ENCODE measurements around the gene HTRA3. TPM values are rescaled to one million over a fixed set of nuclear protein-coding genes. Genes with fewer than 3 reads are reported as not detected.

HTRA3 gene
- total and polyA plus RNA-seq, 2 of the 8 experiments (the other 6 are each of a cell fraction or from before 2014, with no cell fraction given), result 3.2 to 5.8 TPM

DNA sequence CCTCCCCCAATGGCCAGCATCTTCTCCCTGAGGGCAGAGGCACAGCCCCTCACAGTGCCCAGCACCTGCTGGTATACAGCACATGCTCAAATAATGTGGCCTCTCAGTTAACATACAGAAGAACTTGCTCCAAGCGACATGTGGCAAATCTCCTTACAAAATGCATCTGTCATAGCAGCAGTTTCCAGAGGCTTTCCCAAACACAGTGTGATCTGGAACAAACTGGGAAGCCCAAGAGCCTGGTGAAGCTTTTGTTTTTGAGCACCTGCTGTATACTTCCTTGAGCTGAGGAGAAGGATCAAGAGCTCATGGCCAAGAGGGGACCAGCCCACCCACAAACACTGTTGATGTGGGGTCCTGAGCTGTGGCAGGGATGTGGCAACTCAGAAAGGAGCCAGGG lies 34.8 kb upstream of the HTRA3 start:
- WGBS, 2 experiments (ENCODE audit: extremely low coverage in 1 of 2, insufficient coverage in 1 of 2, insufficient read length in 1 of 2, insufficient replicate concordance in 2 of 2, low coverage in 1 of 2, low lambda C conversion rate in 2 of 2, missing lambda C conversion rate in 1 of 2), result 58% methylated on average over 1 of the region's 1 CpG; no CpG with 5 or more reads in 1 of the 2 experiments

More for the DNA sequence above, 34.8 kb upstream of the HTRA3 start:
- H3K79me1 ChIP-seq (ENCODE audit: low read depth, low read length), result peaks cover 3% of the 10 kb centered on the region; the same call in 1 of the 2 replicates
- H3K4me1 ChIP-seq (replicated peaks in 1 of 4; ENCODE audit: control insufficient read depth in 3 of 4, insufficient read depth in 4 of 4, low read length in 3 of 4), result peaks cover 0 to 6% (median 2%) of the 10 kb centered on the region in 4 experiments; a peak in 5 of 7 replicates
- H3K56ac ChIP-seq (replicated peaks; ENCODE audit: insufficient read length, low read depth, low read length), result no peak overlapping the region
- H2BK15ac ChIP-seq (ENCODE audit: low read length), result no peak overlapping the region
- ChIA-PET POLR2A (ENCODE audit: partially characterized antibody) (no interaction called here), CTCF (ENCODE audit: partially characterized antibody) (interaction anchor here (1.2 to 5.1 kb wide), 4 partner anchors 8 to 58 kb away, joined by 4 to 68 read pairs (median 16); no protein-coding TSS in a partner anchor)
- no peak overlapping the region for H4K8ac ChIP-seq (ENCODE audit: extremely low read depth, insufficient read depth, low read length)
- no peaks in the 10 kb centered on the region; a peak in 1 of 4 replicates for H3K9me3 ChIP-seq (ENCODE audit: insufficient read depth in 2 of 2, low read depth in 1 of 2, low read length in 1 of 2)
- no peak overlapping the region for H4K5ac ChIP-seq (ENCODE audit: insufficient read length, low read depth, low read length)
- no peak overlapping the region for H3K9ac ChIP-seq (replicated peaks in 1 of 4; ENCODE audit: extremely low read depth in 1 of 4, low read depth in 3 of 4, low read length in 3 of 4)
- no peak overlapping the region for H3K18ac ChIP-seq (ENCODE audit: extremely low read depth, low read length)
- H3K14ac ChIP-seq (ENCODE audit: insufficient read length), result no peak overlapping the region
- H2AFZ ChIP-seq (ENCODE audit: low read length), result no peak overlapping the region
- FAIRE-seq (no peak), DNase-seq (ENCODE audit: low read depth in 1 of 2, low spot score in 2 of 2) (no peak)
- H3K23ac ChIP-seq (ENCODE audit: insufficient read length), result no peak overlapping the region
- peaks cover 10% of the 10 kb centered on the region; the same call in 1 of the 2 replicates for H3K23me2 ChIP-seq (ENCODE audit: low read depth, low read length)
- no peak overlapping the region for H2BK20ac ChIP-seq (ENCODE audit: low read length)
- H2BK5ac ChIP-seq (ENCODE audit: low read depth, low read length), result no peak overlapping the region
- H3K4me2 ChIP-seq (ENCODE audit: insufficient read depth in 1 of 2, low read depth in 2 of 2, low read length in 2 of 2), result no peak overlapping the region
- TF ChIP-seq CHD1 (IDR thresholded peaks at IDR 0.05; ENCODE audit: low read depth, low read length) (no peak), NRF1 (IDR thresholded peaks at IDR 0.05; ENCODE audit: low read depth, low read length) (no peak), RXRA (IDR thresholded peaks at IDR 0.05; ENCODE audit: insufficient read depth, low read depth, low read length) (no peak), BRCA1 (IDR thresholded peaks at IDR 0.05; ENCODE audit: low read depth, low read length) (no peak), ZNF274 (IDR thresholded peaks at IDR 0.05; ENCODE audit: borderline replicate concordance, extremely low read depth, low read length) (no peak), CBX8 (IDR thresholded peaks at IDR 0.05; ENCODE audit: borderline replicate concordance, low read depth, low read length) (no peak), SRF (IDR thresholded peaks at IDR 0.05; ENCODE audit: low read depth, low read length) (no peak), BCL11A (IDR thresholded peaks at IDR 0.05; ENCODE audit: low read depth in 2 of 2, low read length in 2 of 2) (no peak)
- TF ChIP-seq, protein P1, sequence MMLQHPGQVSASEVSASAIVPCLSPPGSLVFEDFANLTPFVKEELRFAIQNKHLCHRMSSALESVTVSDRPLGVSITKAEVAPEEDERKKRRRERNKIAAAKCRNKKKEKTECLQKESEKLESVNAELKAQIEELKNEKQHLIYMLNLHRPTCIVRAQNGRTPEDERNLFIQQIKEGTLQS (IDR thresholded peaks at IDR 0.05; ENCODE audit: insufficient read depth, low read depth, low read length), result no peak
- no peak overlapping the region for H2BK12ac ChIP-seq (ENCODE audit: low read depth, low read length)
- H2BK120ac ChIP-seq (replicated peaks; ENCODE audit: low read depth, low read length), result no peak overlapping the region
- H3K27me3 ChIP-seq (replicated peaks in 1 of 4; ENCODE audit: control insufficient read depth in 3 of 4, extremely low read depth in 1 of 4, insufficient read depth in 3 of 4, low read length in 3 of 4), result no peaks in the 10 kb centered on the region
- no peak overlapping the region for H3K4me3 ChIP-seq (ENCODE audit: extremely low read depth in 1 of 4, insufficient read depth in 2 of 4, low read depth in 3 of 4, low read length in 4 of 4)
- H3K36me3 ChIP-seq (ENCODE audit: control insufficient read depth in 2 of 4, insufficient read depth in 4 of 4, low read length in 3 of 4), result no peaks in the 10 kb centered on the region; a peak in 1 of 8 replicates
- no peak overlapping the region for H3K27ac ChIP-seq (ENCODE audit: low read depth, low read length)
- H4K91ac ChIP-seq (replicated peaks; ENCODE audit: insufficient read length, low read length), result no peak overlapping the region
- H4K20me1 ChIP-seq (replicated peaks in 1 of 2; ENCODE audit: control insufficient read depth in 1 of 2, insufficient read depth in 2 of 2, low read length in 2 of 2), result peaks cover 0 to 12% of the 10 kb centered on the region in 2 experiments
- H2AK5ac ChIP-seq (ENCODE audit: low read depth, low read length), result no peak overlapping the region
- H3K4ac ChIP-seq (replicated peaks; ENCODE audit: insufficient read length, low read depth, low read length), result no peak overlapping the region
- H3K79me2 ChIP-seq (ENCODE audit: control insufficient read depth in 1 of 2, insufficient read depth in 2 of 2, low read length in 2 of 2), result no peaks in the 10 kb centered on the region

Data from H1 (cell line).